Measurements from ENCODE around the gene CHST15. TPM values are rescaled to one million over a fixed set of nuclear protein-coding genes. Genes with fewer than 3 reads are reported as not detected.

Gene CHST15
- total and polyA plus RNA-seq, 2 of the 13 experiments (the other 11 are each of a cell fraction or from before 2014, with no cell fraction given) = 1.4 to 94.7 TPM

DNA sequence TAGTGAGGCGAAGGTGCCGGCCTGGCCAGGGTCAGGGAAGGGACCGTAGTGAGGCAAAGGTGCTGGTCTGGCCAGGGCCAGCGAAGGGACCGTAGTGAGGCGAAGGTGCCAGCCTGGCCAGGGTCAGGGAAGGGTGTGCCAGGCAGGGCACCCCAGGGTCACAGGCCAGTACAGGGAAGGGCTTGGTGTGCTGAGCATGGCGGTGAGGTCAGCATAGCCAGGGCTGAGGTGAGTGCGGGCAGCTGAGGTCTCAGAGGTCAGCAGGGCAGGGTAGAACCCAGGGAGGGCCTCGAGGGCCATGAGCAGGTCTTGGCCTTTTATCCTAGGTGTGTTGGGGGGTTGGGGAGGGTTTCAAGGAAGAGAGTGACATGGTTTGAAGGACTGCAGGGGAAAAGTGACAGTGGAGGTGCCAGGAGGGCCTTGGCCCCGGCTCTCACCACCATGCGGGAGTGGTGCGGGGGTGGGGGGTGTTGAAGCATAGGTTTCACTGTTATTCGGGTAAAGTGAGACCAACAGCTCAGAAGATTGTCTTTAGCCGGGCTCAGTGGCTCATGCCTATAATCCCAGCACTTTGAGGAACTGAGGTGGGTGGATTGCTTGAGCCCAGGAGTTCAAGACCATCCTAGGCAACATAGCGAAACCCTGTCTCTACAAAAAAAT lies 93.3 kb downstream of the CHST15 start:
- Histone ChIP-seq H4K20me1 (ENCODE audit: insufficient read depth, low read length) (peaks cover 5% of the 10 kb centered on the region; the same call in 1 of the 2 replicates), H3K4me2 (ENCODE audit: low read depth, low read length) (no peak overlapping the region), H3K4me3 (replicated peaks in 1 of 3; ENCODE audit: insufficient read depth in 1 of 3, low read depth in 2 of 3, low read length in 3 of 3) (no peak overlapping the region), H3K4me1 (ENCODE audit: insufficient read depth, low read length) (peaks cover 54% of the 10 kb centered on the region), H3K27me3 (ENCODE audit: control insufficient read depth in 1 of 2, insufficient read depth in 2 of 2, low read length in 2 of 2) (no peaks in the 10 kb centered on the region), H3K9me3 (ENCODE audit: low read length) (no peaks in the 10 kb centered on the region), H3K79me2 (ENCODE audit: insufficient read depth, low read length) (no peaks in the 10 kb centered on the region), H2AFZ (ENCODE audit: low read length) (no peak overlapping the region), H3K27ac (ENCODE audit: extremely low read length, insufficient read depth, low read length) (no peak overlapping the region), H3K9ac (ENCODE audit: insufficient read depth, low read depth, low read length) (no peak overlapping the region), H3K36me3 (replicated peaks in 1 of 2; ENCODE audit: control insufficient read depth in 1 of 2, insufficient read depth in 2 of 2, low read length in 2 of 2) (no peaks in the 10 kb centered on the region)
- POLR2A ChIA-PET = no interaction called here
- FAIRE-seq (no peak), DNase-seq (ENCODE audit: low spot score) (no peak), ATAC-seq (no peak)
- in situ Hi-C loops (cut with HindIII; ENCODE audit: extremely low pct_ligation_motif_present, low pct_unique_long_range_greater_than_20kb) (loop anchor here (5.0 to 25.0 kb wide), 3 partner anchors 92 to 387 kb away; partner anchors contain the start of gene CHST15), intact Hi-C loops (cut with micrococcal nuclease; ENCODE audit: unreplicated experiment) (loop anchor here (10.0 kb wide), 2 partner anchors 155 to 255 kb away; no protein-coding TSS in a partner anchor)
- CTCF ChIA-PET (ENCODE audit: low intra/inter-chr PET ratio, low total read pairs) = no interaction called here
- TF ChIP-seq NR2F6 (IDR thresholded peaks at IDR 0.05) (no peak), NR2F6 (CRISPR knock-in tag; IDR thresholded peaks at IDR 0.05) (0 out of 2 replicates have a peak, but pooled peaks have one; percentile 24), POLR2A (IDR thresholded peaks at IDR 0.05; ENCODE audit: insufficient read depth in 1 of 2, low read depth in 2 of 2, low read length in 2 of 2) (peak in 1 of 2 experiments; percentile 36; a peak in 1 of 4 replicates), AGO2 (optimal IDR thresholded peaks at IDR 0.05; ENCODE audit: low read depth, low read length) (peak; percentile 85), ZNF614 (CRISPR knock-in tag; IDR thresholded peaks at IDR 0.05; ENCODE audit: borderline replicate concordance) (no peak)
- TF ChIP-seq, protein P1, sequence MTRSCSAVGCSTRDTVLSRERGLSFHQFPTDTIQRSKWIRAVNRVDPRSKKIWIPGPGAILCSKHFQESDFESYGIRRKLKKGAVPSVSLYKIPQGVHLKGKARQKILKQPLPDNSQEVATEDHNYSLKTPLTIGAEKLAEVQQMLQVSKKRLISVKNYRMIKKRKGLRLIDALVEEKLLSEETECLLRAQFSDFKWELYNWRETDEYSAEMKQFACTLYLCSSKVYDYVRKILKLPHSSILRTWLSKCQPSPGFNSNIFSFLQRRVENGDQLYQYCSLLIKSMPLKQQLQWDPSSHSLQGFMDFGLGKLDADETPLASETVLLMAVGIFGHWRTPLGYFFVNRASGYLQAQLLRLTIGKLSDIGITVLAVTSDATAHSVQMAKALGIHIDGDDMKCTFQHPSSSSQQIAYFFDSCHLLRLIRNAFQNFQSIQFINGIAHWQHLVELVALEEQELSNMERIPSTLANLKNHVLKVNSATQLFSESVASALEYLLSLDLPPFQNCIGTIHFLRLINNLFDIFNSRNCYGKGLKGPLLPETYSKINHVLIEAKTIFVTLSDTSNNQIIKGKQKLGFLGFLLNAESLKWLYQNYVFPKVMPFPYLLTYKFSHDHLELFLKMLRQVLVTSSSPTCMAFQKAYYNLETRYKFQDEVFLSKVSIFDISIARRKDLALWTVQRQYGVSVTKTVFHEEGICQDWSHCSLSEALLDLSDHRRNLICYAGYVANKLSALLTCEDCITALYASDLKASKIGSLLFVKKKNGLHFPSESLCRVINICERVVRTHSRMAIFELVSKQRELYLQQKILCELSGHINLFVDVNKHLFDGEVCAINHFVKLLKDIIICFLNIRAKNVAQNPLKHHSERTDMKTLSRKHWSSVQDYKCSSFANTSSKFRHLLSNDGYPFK (CRISPR knock-in tag; IDR thresholded peaks at IDR 0.05; ENCODE audit: borderline replicate concordance) = no peak
- TF ChIP-seq, protein P2, sequence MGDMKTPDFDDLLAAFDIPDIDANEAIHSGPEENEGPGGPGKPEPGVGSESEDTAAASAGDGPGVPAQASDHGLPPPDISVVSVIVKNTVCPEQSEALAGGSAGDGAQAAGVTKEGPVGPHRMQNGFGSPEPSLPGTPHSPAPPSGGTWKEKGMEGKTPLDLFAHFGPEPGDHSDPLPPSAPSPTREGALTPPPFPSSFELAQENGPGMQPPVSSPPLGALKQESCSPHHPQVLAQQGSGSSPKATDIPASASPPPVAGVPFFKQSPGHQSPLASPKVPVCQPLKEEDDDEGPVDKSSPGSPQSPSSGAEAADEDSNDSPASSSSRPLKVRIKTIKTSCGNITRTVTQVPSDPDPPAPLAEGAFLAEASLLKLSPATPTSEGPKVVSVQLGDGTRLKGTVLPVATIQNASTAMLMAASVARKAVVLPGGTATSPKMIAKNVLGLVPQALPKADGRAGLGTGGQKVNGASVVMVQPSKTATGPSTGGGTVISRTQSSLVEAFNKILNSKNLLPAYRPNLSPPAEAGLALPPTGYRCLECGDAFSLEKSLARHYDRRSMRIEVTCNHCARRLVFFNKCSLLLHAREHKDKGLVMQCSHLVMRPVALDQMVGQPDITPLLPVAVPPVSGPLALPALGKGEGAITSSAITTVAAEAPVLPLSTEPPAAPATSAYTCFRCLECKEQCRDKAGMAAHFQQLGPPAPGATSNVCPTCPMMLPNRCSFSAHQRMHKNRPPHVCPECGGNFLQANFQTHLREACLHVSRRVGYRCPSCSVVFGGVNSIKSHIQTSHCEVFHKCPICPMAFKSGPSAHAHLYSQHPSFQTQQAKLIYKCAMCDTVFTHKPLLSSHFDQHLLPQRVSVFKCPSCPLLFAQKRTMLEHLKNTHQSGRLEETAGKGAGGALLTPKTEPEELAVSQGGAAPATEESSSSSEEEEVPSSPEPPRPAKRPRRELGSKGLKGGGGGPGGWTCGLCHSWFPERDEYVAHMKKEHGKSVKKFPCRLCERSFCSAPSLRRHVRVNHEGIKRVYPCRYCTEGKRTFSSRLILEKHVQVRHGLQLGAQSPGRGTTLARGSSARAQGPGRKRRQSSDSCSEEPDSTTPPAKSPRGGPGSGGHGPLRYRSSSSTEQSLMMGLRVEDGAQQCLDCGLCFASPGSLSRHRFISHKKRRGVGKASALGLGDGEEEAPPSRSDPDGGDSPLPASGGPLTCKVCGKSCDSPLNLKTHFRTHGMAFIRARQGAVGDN (CRISPR knock-in tag; IDR thresholded peaks at IDR 0.05) = peak; percentile 50; the same call in 1 of the 2 replicates
- BruUV-seq (replicated peaks) = no TSS peak
- 91% methylated on average over 15 of the region's 15 CpGs for WGBS (ENCODE audit: low lambda C conversion rate)

All from HepG2 (cell line).